SU-DHL-6 (cell line): Measurements from ENCODE around the gene ZNF335.

Source experiments
- EZH2phosphoT487 ChIP-seq: fragments of 200-600 bp; sonication (generic), shearing (Covaris generic); conservative IDR thresholded peaks from 2 replicates; pipeline ENCODE4 v1.6.1; 2018; ENCODE audit warnings: mild to moderate bottlenecking, antibody characterized with exemption, low read length, moderate library complexity, mixed read lengths
- TF ChIP-seq, protein P1 (sequence below): fragments of 200-600 bp; sonication (generic); IDR thresholded peaks from one replicate; pipeline ENCODE4 v1.5.1; 2017; ENCODE audit warnings: antibody characterized with exemption, mild to moderate bottlenecking, low read length, moderate library complexity; ENCODE audit not compliant: insufficient read depth, poor library complexity, severe bottlenecking

DNA sequence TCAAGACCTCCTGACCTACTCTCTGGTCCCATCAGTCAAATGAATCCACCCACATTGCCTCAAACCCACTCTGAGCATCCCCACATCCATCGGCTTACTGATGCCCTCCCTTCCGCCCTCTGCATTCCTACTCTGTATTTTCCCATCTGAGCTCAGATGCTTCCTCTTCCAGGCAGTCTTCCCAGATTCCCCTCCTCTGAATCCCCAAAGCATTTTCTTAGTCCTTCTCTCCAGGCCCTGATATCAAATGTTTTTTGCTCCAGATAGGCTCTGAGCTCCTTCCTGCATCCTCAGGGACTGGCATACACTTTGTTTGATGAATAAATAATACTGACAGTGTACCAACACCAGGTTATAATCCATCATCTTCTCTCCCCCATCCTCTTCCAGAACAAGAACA lies 63.9 kb downstream of the ZNF335 start:
- TF ChIP-seq, protein P1, sequence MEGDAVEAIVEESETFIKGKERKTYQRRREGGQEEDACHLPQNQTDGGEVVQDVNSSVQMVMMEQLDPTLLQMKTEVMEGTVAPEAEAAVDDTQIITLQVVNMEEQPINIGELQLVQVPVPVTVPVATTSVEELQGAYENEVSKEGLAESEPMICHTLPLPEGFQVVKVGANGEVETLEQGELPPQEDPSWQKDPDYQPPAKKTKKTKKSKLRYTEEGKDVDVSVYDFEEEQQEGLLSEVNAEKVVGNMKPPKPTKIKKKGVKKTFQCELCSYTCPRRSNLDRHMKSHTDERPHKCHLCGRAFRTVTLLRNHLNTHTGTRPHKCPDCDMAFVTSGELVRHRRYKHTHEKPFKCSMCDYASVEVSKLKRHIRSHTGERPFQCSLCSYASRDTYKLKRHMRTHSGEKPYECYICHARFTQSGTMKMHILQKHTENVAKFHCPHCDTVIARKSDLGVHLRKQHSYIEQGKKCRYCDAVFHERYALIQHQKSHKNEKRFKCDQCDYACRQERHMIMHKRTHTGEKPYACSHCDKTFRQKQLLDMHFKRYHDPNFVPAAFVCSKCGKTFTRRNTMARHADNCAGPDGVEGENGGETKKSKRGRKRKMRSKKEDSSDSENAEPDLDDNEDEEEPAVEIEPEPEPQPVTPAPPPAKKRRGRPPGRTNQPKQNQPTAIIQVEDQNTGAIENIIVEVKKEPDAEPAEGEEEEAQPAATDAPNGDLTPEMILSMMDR, result no peak
- no peak for TF ChIP-seq EZH2phosphoT487
